GM12878 (cell line): ENCODE data around the gene KCND2.

Experiments
- BHLHE40 ChIP-seq, 2 experiments: fragments of 450-650 bp in 1 of 2; IDR thresholded peaks; 2 replicates each; pipeline ENCODE4 v1.6.1; 2011 to 2017; ENCODE audit warnings: low read depth in 2 of 2, borderline replicate concordance in 1 of 2, improper control_type of control experiment in 1 of 2, low read length in 1 of 2, mild to moderate bottlenecking in 1 of 2
- CTCF ChIP-seq, 3 experiments: IDR thresholded peaks in 2 of 3; conservative IDR thresholded peaks in 1 of 3; 2 replicates each; pipeline ENCODE4 v1.5.1; 2011; ENCODE audit warnings: low read depth in 3 of 3, low read length in 3 of 3, mild to moderate bottlenecking in 3 of 3, control low read depth in 2 of 3, moderate library complexity in 2 of 3, inconsistent platforms in 1 of 3, mixed read lengths in 1 of 3; ENCODE audit not compliant: control insufficient read depth in 2 of 3, insufficient read depth in 1 of 3; ENCODE audit errors: extremely low read depth in 1 of 3
- KDM1A ChIP-seq: fragments of 200-600 bp; sonication (generic); IDR thresholded peaks from 2 replicates; pipeline ENCODE4 v1.6.1; 2016; ENCODE audit warnings: borderline replicate concordance
- NR2C2 ChIP-seq: IDR thresholded peaks from 2 replicates; pipeline ENCODE4 v1.6.1; 2011; ENCODE audit warnings: borderline replicate concordance, low read depth; ENCODE audit not compliant: control insufficient read depth, insufficient read length
- PAX8 ChIP-seq: fragments of 450-650 bp; IDR thresholded peaks from 2 replicates; pipeline ENCODE4 v1.6.1; 2017; ENCODE audit warnings: mild to moderate bottlenecking, moderate library complexity
- STAT1 ChIP-seq: fragments of 450-650 bp; conservative IDR thresholded peaks from 2 replicates; pipeline ENCODE4 v1.6.1; 2014; ENCODE audit warnings: antibody characterized with exemption, mild to moderate bottlenecking

DNA sequence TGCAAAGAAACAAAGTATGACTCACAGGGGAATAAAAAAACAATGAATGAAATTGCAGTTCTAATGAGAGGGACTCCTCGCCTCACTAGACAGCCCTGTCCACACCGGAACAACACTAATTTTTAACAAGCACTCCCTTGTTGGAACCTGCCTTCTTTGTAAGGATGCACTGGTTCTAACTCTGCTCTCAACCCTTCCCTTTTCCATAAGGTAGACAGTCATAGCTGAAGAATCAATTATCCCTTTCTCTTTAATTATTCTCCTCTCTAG is 519.8 kb downstream of the KCND2 start:
- TF ChIP-seq STAT1 (no peak), CTCF (IDR thresholded peaks at IDR 0.05 in 2 of 3, conservative IDR thresholded peaks at IDR 0.05 in 1 of 3; ENCODE audit: control insufficient read depth in 2 of 3, extremely low read depth in 1 of 3, insufficient read depth in 1 of 3, low read depth in 3 of 3, low read length in 3 of 3) (no peak), BHLHE40 (IDR thresholded peaks at IDR 0.05; ENCODE audit: borderline replicate concordance in 1 of 2, low read depth in 2 of 2, low read length in 1 of 2) (no peak), NR2C2 (no peak), KDM1A (no peak), PAX8 (no peak)
